Measurements from ENCODE around the gene RFNG. TPM values are rescaled to one million over a fixed set of nuclear protein-coding genes. Genes with fewer than 3 reads are reported as not detected.

The RFNG gene
- total RNA-seq, 2 experiments from 2014 or later, result 28.7 to 28.8 TPM

DNA sequence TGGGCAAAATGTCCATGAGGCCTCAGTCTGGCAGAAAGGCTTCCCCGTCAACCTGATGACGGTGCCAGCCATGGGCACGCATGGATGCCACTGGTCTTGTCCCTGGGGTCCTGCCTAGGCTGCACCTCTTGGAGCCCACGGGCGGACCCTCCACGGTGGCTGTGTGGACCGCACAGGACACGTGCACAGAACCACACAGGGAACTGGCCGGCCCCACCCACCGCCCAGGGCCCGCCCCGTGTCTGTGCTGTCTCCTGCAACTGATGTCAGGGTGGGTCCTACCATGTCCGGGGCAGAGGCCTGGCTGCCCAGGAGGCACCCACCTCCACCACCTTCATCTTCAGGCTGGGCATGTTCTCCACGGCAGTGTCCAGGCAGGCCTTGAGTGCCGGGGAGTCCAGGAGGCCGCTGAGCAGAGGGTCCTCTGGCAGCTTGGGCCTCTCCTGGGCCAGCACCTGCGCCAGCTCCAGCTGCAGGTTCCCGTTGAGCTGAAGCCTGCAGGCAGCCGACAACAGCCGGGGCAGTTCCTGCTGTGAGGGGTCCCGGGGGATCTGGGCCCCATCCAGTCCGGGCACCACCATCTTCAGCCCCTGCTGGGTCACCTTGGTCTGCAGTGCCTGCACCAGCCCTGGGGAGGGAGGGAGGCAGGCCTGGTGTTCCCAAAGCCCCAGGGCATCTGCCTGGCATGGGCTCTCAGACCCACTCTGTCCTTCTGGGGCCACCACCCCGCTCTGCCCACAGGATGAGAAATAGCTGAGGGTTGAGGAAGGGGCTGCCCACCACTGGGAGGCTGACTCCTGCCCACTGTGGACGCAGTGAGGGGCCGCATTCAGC, 34.5 kb upstream of the RFNG start:
- H3K27ac Mint-ChIP-seq, result no peak overlapping the region
- DNase-seq (no peak), ATAC-seq (ENCODE audit: low read depth) (no peak)
- H3K27me3 Mint-ChIP-seq, result no peaks in the 10 kb centered on the region
- no peaks in the 10 kb centered on the region for H3K36me3 Mint-ChIP-seq
- POLR2A ChIA-PET, result interaction anchor here (0.7 kb wide), 2 partner anchors 10 to 115 kb away, joined by 3 read pairs; no protein-coding TSS in a partner anchor
- H3K9me3 Mint-ChIP-seq, result no peaks in the 10 kb centered on the region
- H3K4me1 Mint-ChIP-seq, result no peaks in the 10 kb centered on the region
- H3K4me3 Mint-ChIP-seq, result no peak overlapping the region

DNA sequence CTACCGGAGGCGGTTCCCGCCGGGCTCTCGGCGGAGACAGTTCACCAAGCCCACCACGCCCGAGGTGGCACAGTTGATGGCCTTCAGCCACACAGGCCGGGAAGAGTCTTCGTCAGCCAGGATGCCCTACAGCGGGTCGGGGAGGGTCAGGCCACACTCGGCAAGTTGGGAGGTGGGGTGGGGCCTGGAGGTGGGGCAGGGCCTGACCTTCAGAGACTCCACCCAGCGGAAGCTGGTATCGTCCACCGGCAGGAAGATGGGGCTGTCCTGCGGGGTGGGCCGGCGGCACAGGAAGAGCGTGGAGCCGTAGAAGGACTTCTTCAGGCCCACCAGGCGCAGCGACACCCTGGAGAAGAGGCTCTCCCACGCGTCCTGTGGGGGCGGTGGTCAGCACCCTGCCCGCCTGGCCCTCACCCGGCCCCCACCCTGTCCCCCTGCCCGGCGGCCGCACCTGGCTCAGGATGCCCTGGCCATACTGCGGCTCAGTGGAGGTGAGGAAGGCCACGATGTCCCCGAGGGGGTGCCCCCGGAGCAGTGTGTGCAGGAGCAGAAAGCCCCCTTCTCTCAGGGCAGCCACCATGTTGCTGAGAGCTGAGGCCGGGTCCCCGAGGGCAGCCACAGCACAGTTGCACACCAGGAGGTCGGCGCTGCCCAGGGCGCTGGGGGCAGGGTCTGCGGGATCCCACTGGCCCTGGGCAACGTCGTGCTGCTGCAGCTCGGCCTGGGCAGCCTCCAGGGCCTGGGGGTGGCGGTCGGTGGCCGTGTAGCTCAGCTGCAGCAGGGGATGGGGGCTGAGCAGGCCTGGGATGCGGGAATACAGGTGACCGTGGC, 33.6 kb upstream of the RFNG start:
- H3K27ac Mint-ChIP-seq, result no peak overlapping the region
- DNase-seq (no peak), ATAC-seq (ENCODE audit: low read depth) (no peak)
- no peaks in the 10 kb centered on the region for H3K9me3 Mint-ChIP-seq
- H3K4me1 Mint-ChIP-seq, result no peaks in the 10 kb centered on the region
- no peaks in the 10 kb centered on the region for H3K27me3 Mint-ChIP-seq
- H3K36me3 Mint-ChIP-seq, result no peaks in the 10 kb centered on the region
- POLR2A ChIA-PET, result no interaction called here
- H3K4me3 Mint-ChIP-seq, result no peak overlapping the region

DNA sequence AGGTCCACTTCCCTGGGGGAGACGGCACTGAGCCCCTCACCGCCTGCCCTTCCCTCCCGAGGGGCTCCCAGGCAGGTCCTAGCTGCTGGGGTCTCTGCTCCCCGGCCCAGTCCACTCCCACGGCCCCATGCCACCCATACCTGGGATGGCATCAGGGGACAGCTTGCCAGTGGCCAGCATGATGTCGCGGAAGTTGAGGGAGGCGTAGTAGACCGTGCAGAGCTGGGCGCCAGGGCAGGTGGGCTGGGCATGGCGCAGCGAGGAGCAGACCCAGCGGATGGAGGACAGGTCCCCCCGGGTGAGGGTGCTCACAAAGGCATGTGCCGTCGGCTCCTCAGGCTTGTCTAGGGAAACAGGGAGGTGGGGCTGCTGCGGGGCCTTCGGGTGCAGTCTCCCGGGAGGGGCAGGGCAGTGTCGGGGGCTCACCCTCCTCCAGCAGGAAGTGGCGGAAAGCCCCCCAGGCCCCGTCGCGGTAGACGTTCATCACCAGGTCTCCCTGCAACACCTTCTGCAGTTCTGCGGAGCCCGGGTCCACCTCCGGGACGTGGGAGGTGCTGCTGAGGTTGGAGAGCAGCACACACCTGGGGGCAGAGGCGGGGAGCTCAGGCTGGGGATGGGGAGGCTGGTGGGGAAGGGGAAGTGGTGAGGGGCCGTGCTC, 32.9 kb upstream of the RFNG start:
- DNase-seq (no peak), ATAC-seq (ENCODE audit: low read depth) (no peak)
- Mint-ChIP-seq H3K4me1 (no peaks in the 10 kb centered on the region), H3K9me3 (no peaks in the 10 kb centered on the region), H3K27ac (no peak overlapping the region), H3K27me3 (no peaks in the 10 kb centered on the region), H3K36me3 (no peaks in the 10 kb centered on the region), H3K4me3 (no peak overlapping the region)
- POLR2A ChIA-PET, result no interaction called here

DNA sequence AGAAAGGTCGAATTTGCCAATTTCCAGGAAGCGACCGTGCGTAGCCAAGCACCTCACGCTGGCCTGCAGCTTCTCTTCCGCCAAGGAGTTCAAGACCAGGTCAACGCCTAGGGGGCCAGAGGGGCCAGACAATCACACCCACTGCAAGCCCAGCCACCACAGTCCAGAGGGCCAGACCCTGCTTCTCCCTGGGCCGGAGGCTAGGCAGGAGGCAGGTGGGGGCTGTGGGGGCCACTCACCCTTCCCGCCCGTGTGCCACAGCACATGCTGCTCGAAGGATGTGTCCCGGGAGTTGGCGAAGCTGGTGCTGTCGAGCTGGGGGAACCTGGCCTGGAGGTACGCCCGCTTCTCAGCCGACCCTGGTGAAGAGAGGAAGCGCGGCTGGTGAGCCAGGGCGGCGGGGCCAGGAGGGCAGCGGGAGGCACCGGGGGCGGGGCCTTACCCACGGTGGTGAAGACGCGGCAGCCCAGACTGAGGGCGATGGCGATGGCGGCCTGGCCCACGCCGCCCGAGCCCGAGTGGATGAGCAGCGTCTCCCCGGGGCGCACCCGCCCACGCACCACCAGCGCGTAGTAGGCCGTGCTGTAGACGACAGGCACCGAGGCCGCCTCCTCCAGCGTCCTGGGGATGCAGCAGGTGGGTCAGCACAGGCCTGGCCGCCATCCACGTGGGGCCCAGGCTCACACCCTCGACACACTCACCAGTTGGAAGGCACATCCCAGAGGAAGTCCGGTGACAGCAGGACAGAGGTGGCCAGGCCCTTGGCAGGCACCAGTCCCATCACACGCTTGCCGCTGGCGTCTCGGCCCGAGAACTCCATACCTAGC, 32.1 kb upstream of the RFNG start:
- Mint-ChIP-seq H3K36me3 (no peaks in the 10 kb centered on the region), H3K27ac (no peak overlapping the region), H3K4me1 (no peaks in the 10 kb centered on the region), H3K4me3 (no peak overlapping the region), H3K9me3 (no peaks in the 10 kb centered on the region), H3K27me3 (no peaks in the 10 kb centered on the region)
- DNase-seq (no peak), ATAC-seq (ENCODE audit: low read depth) (no peak)
- POLR2A ChIA-PET, result no interaction called here

DNA sequence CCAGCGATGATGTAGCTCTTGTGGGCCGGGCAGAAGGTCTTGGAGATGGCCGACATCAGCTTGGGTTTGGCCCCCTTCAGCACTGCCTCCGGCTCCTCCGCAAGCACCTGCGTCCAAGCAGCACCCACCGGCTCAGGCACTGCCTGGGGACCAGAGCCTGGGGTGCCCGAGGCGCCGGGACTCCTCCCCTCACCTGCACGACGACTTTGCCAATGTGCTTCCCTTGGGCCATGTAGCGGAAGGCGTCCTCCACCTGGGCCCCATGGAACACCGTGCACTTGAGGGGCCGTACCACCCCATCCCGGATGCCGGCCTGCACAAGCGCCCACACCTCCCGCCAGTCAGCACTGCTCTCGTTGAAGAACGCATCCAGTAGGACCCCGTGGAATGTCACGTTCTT, 31.4 kb upstream of the RFNG start:
- H3K9me3 Mint-ChIP-seq, result no peaks in the 10 kb centered on the region
- no peaks in the 10 kb centered on the region for H3K27me3 Mint-ChIP-seq
- DNase-seq, result no peak
- H3K36me3 Mint-ChIP-seq, result peaks cover 3% of the 10 kb centered on the region
- no peak for ATAC-seq (ENCODE audit: low read depth)
- POLR2A ChIA-PET, result no interaction called here
- H3K4me3 Mint-ChIP-seq, result no peak overlapping the region
- H3K27ac Mint-ChIP-seq, result no peak overlapping the region
- no peaks in the 10 kb centered on the region for H3K4me1 Mint-ChIP-seq

DNA sequence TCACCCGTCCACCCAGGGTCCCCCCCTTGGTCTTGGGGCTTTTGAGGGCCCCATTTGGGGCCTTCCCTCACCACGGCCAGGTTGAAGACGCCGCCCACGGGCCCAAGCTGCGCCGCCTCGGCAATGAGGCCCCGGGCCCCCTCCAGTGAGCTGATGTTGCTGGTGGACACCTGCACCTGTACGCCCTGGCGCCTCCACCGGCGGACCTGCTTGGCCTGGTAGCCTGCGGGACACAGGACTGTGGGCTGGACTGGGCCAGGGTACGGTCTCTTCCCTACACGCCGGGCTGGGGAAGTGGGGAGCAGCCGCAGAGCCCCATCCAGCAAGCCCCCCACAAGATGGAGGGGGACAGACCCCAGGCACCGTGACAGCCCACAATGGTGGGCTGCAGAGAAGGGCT, 30.8 kb upstream of the RFNG start:
- no peak for DNase-seq
- POLR2A ChIA-PET, result no interaction called here
- H3K9me3 Mint-ChIP-seq, result no peaks in the 10 kb centered on the region

DNA sequence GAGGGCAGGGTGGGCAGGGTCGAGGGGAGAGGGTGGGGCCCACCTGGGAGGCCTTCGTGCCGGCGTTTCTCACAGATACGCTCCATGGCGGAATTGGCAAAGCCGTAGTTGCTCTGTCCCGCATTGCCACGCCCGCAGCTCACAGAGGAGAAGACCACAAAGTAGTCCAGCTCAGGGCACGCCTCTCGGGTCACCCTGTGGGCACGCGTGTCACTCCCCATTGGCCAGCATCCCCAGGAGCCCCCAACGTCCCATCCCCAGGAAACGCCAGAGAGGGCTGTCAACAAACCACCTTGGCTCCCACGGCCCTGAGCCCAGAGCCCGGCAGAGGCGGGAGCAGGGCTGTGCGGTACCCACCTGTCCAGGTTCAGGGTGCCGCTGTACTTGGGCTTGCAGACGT, 30.4 kb upstream of the RFNG start:
- DNase-seq, result no peak
- no peak overlapping the region for H3K4me3 Mint-ChIP-seq
- no peaks in the 10 kb centered on the region for H3K4me1 Mint-ChIP-seq
- no peaks in the 10 kb centered on the region for H3K9me3 Mint-ChIP-seq
- POLR2A ChIA-PET, result no interaction called here
- no peak for ATAC-seq (ENCODE audit: low read depth)
- peaks cover 3% of the 10 kb centered on the region for H3K36me3 Mint-ChIP-seq
- H3K27ac Mint-ChIP-seq, result no peak overlapping the region
- H3K27me3 Mint-ChIP-seq, result no peaks in the 10 kb centered on the region

More for the DNA sequence above, 30.8 kb upstream of the RFNG start:
- Mint-ChIP-seq H3K36me3 (peaks cover 3% of the 10 kb centered on the region), H3K4me1 (no peaks in the 10 kb centered on the region), H3K4me3 (no peak overlapping the region), H3K27me3 (no peaks in the 10 kb centered on the region), H3K27ac (no peak overlapping the region)
- ATAC-seq (ENCODE audit: low read depth), result no peak

DNA sequence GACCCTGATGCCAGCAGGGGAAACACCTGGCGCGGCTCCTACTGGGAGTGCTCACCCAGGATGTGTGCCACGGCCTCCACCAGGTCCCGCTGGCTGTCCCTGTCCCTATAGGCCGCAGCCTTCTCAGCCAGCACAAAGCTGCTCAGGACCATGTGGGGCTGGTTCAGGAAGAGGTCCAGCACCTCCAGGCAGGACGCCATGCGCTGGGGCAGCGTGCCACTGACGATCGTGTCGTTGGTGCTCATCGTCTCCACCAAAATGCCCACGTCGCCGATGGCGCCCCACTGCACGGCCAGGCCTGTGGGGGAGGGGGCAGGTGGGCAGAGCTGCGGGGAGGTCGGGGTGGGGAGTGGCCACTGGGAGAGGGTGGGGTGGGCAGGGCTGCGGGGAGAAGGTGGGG, 29.9 kb upstream of the RFNG start:
- H3K27ac Mint-ChIP-seq, result no peak overlapping the region
- H3K4me1 Mint-ChIP-seq, result no peaks in the 10 kb centered on the region
- DNase-seq, result no peak
- peaks cover 3% of the 10 kb centered on the region for H3K36me3 Mint-ChIP-seq
- POLR2A ChIA-PET, result no interaction called here
- H3K4me3 Mint-ChIP-seq, result no peak overlapping the region
- no peaks in the 10 kb centered on the region for H3K9me3 Mint-ChIP-seq
- no peak for ATAC-seq (ENCODE audit: low read depth)
- H3K27me3 Mint-ChIP-seq, result peaks cover 1% of the 10 kb centered on the region

DNA sequence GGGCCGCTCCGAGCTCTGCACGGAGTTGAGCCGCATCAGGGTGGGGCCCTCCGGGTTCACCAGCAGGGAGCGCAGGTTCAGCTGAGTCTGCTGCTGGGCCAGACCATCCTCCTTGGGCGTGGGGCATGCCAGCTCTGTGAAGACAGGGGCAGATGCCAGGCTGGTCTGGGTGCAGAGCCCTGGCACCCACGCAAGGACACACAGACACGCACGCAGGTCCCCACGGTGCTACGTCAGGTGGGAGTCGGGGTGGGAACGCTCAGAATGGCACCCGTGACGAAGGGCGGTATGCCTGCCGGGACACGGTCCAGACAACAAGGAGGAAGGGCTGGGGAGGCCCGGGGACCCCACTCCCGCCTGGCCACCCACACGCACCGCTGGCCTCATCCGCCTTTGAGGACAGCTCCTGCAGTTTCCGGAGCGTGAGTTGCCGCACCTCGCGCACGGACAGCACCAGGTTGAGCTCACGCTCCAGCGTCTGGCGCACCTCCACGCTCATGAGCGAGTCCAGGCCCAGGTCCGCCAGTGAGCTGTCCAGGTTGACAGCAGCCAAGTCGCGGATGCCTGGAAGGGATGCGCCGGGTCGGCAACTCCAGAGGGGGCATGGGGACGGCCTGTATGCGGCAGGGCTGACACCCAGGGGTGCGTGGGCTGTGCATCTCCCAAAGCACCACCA, 29.3 kb upstream of the RFNG start:
- Mint-ChIP-seq H3K4me1 (no peaks in the 10 kb centered on the region), H3K27me3 (peaks cover 1% of the 10 kb centered on the region), H3K4me3 (no peak overlapping the region), H3K27ac (no peak overlapping the region), H3K9me3 (no peaks in the 10 kb centered on the region), H3K36me3 (peaks cover 3% of the 10 kb centered on the region)
- POLR2A ChIA-PET, result interaction anchor here (0.9 kb wide), 1 partner anchor 15 kb away, joined by 3 read pairs; no protein-coding TSS in a partner anchor
- DNase-seq (no peak), ATAC-seq (ENCODE audit: low read depth) (no peak)

DNA sequence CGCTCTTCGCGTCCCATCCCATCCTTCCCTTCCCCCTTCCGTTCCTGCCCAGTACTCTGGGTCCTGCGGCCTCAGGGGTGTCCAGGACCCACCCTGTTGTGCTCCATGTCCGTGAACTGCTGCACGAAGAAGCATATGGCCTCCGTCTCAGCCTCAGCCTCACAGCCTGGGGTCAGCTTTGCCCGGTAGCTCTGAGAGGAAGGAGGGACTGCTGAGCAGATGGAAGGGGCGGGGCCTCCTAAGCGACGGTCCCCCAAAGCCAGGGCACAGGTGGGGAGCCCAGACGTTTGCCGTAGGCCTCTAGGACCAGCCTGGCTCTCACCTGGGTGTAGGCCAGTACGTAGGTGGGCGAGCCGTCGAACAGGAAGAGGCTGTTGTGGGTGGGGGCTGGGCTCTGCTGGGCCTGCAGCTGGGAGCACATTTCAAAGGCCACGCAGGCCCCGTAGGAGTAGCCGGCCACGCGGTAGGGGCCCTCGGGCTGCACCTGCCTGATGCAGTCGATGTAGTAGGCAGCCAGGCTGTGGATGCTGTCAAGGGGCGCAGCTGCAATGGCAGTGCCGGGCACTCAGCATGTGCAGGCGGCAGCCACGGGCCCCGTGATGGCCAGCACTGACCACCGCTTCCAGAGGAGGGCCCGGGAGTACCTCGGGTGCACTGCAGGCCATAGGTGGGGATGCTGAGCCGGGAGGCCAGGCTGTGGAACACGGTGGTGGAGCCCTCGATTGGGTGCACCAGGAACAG, 28.6 kb upstream of the RFNG start:
- H3K36me3 Mint-ChIP-seq, result peaks cover 3% of the 10 kb centered on the region
- H3K27me3 Mint-ChIP-seq, result peaks cover 1% of the 10 kb centered on the region
- no peak overlapping the region for H3K4me3 Mint-ChIP-seq
- no peak for ATAC-seq (ENCODE audit: low read depth)
- no peaks in the 10 kb centered on the region for H3K9me3 Mint-ChIP-seq
- no peaks in the 10 kb centered on the region for H3K4me1 Mint-ChIP-seq
- H3K27ac Mint-ChIP-seq, result no peak overlapping the region
- no peak for DNase-seq
- POLR2A ChIA-PET, result interaction anchor here (0.9 kb wide), 1 partner anchor 14 kb away, joined by 3 read pairs; no protein-coding TSS in a partner anchor

DNA sequence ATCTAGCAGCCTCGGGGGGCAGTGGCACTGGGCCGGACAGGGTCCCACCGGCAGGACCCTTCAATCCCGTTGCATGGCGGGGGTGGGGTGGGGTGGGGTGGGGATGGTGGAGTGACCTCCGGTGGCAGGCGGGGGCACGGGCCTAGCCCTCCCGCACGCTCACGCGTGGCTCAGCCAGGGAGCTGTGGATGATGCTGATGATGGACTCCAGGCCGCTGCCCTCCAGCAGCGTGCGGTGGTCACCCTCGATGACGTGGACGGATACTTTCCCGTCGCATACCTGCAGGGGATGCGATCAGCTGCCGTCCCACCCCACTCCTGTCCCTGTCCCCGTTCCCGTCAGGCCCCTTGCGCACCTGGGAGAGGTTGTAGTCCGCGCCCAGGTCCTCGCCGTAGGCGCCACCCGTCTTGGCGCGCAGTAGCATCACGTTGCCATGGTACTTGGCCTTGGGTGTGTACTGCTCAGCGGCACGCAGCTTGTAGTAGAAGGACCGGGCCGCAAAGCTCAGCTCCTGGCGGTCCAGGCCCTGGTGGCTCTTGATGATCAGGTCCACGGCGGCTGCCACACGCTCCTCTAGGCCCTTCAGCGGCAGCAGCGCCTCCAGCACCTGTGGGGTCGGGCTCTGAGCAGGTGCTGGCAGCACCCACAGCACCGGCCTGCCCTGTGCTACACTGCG, 27.5 kb upstream of the RFNG start:
- peaks cover 3% of the 10 kb centered on the region for H3K36me3 Mint-ChIP-seq
- DNase-seq (no peak), ATAC-seq (ENCODE audit: low read depth) (no peak)
- H3K27ac Mint-ChIP-seq, result no peak overlapping the region
- peaks cover 1% of the 10 kb centered on the region for H3K27me3 Mint-ChIP-seq
- POLR2A ChIA-PET, result no interaction called here
- H3K4me1 Mint-ChIP-seq, result no peaks in the 10 kb centered on the region
- H3K9me3 Mint-ChIP-seq, result no peaks in the 10 kb centered on the region
- no peak overlapping the region for H3K4me3 Mint-ChIP-seq

DNA sequence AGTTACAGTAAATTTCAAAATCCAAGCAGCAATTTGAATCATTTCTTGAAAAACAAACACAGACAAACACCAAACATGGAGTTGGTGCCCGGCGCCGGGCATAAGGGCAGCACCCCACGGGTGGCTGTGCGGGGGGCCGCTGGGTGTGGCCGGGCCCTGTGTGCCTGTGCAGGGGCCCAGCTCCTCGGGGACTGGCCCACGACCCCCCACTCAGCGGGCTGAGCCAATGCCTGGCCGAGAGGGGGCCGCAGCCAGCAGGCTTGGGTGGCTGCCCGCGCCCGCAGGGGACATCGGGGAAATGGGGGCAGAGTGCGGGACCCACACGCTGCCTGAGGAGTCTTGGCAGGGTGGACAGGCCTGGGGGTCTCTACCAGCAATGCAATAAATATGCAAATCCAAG, 26.8 kb upstream of the RFNG start:
- no peak for ATAC-seq (ENCODE audit: low read depth)
- POLR2A ChIA-PET, result no interaction called here
- Mint-ChIP-seq H3K36me3 (peaks cover 3% of the 10 kb centered on the region), H3K4me3 (no peak overlapping the region), H3K4me1 (no peaks in the 10 kb centered on the region), H3K9me3 (no peaks in the 10 kb centered on the region), H3K27me3 (peaks cover 4% of the 10 kb centered on the region), H3K27ac (no peak overlapping the region)
- no peak for DNase-seq

Data from activated naive CD8-positive, alpha-beta T cell treated with anti-CD3 and anti-CD28 coated beads, Interleukin-2, amount 10 ng/mL, durations not matched to agents 7 days and 5 days (primary cell).